Measurements from ENCODE around the gene TCTN1. TPM values are rescaled to one million over a fixed set of nuclear protein-coding genes. Genes with fewer than 3 reads are reported as not detected.

Gene TCTN1
- total RNA-seq, 1 experiment from 2014 or later: 11.1 TPM

GRCh38 chr12:110658242-110658641 is 44.3 kb downstream of the TCTN1 start:
- peak overlapping the region; percentile 55; the same call in 1 of the 2 replicates for H3K14ac ChIP-seq (ENCODE audit: insufficient read depth, low read length)
- H3K27me3 ChIP-seq (ENCODE audit: insufficient read depth, low read length): no peaks in the 10 kb centered on the region
- H3K23me2 ChIP-seq (ENCODE audit: insufficient read length, low read depth, low read length, poor library complexity, severe bottlenecking): no peaks in the 10 kb centered on the region
- no peaks in the 10 kb centered on the region for H3K79me1 ChIP-seq (ENCODE audit: insufficient read depth, low read depth, low read length, poor library complexity, severe bottlenecking)
- H2BK15ac ChIP-seq (ENCODE audit: low read depth, low read length): no peak overlapping the region
- WGBS (ENCODE audit: extremely low coverage, insufficient read length, low lambda C conversion rate): no CpG with 5 or more reads among the region's 9 CpGs
- no peak overlapping the region for H2BK5ac ChIP-seq (ENCODE audit: insufficient read length, low read length)
- H3K9me3 ChIP-seq (ENCODE audit: control insufficient read depth, low read depth, low read length): no peaks in the 10 kb centered on the region
- no peak for DNase-seq
- H4K5ac ChIP-seq (ENCODE audit: insufficient read length, low read depth, low read length): no peak overlapping the region
- Mint-ChIP-seq H3K9me3 (no peaks in the 10 kb centered on the region), H3K4me3 (no peak overlapping the region), H3K27ac (peak overlapping the region in 1 of 3 experiments; percentile 75; a peak in 2 of 7 replicates), H3K36me3 (ENCODE audit: insufficient read depth in 1 of 3, low read depth in 3 of 3) (peaks cover 0 to 14% (median 0%) of the 10 kb centered on the region in 3 experiments; a peak in 2 of 7 replicates), H3K4me1 (peaks cover 16 to 24% of the 10 kb centered on the region in 2 experiments), H3K27me3 (ENCODE audit: low read depth) (peaks cover 1% of the 10 kb centered on the region)
- no peak overlapping the region for H3K4me2 ChIP-seq (ENCODE audit: insufficient read depth, insufficient read length, low read length)
- H4K91ac ChIP-seq (ENCODE audit: insufficient read length, low read depth, low read length): no peak overlapping the region
- H2BK12ac ChIP-seq (ENCODE audit: insufficient read length, low read depth, low read length): no peak overlapping the region
- H3T11ph ChIP-seq (ENCODE audit: low read length): no peak overlapping the region
- H3K4me1 ChIP-seq (ENCODE audit: insufficient read depth, low read length): peaks cover 5% of the 10 kb centered on the region; the same call in 1 of the 2 replicates
- H3K9ac ChIP-seq (ENCODE audit: extremely low read depth, insufficient read length, low read length): no peak overlapping the region
- no peak overlapping the region for H3K4ac ChIP-seq (ENCODE audit: low read depth, low read length)
- no peaks in the 10 kb centered on the region for H3K79me2 ChIP-seq (ENCODE audit: insufficient read depth, low read length)
- H2AK5ac ChIP-seq (ENCODE audit: insufficient read length, low read length): no peak overlapping the region
- no peak overlapping the region for H2BK120ac ChIP-seq (ENCODE audit: low read depth, low read length, poor library complexity, severe bottlenecking)
- H4K8ac ChIP-seq (replicated peaks; ENCODE audit: insufficient read length, low read depth, low read length): no peak overlapping the region
- no peaks in the 10 kb centered on the region for H4K20me1 ChIP-seq (ENCODE audit: control insufficient read depth, insufficient read depth, insufficient read length)
- H2AFZ ChIP-seq (ENCODE audit: low read length): no peak overlapping the region
- H2BK20ac ChIP-seq (ENCODE audit: low read depth, low read length, poor library complexity, severe bottlenecking): no peak overlapping the region
- no peak overlapping the region for H3K23ac ChIP-seq (ENCODE audit: insufficient read length, low read depth, low read length)
- H3K56ac ChIP-seq (ENCODE audit: insufficient read length, low read depth, low read length): no peak overlapping the region
- TF ChIP-seq CTCF (conservative IDR thresholded peaks at IDR 0.05): no peak
- no peak overlapping the region for H3K27ac ChIP-seq (ENCODE audit: insufficient read length, low read depth, low read length)
- no peak overlapping the region for H3K18ac ChIP-seq (ENCODE audit: insufficient read length, low read depth, low read length)

Measured in H9 (cell line).